Adrenal gland (tissue), 5 donors: Measurements from ENCODE around the gene PRDM10.

Experiments
- CTCF ChIP-seq, 6 experiments: fragments of 450-650 bp in 4 of 6; fragments of 200-600 bp in 2 of 6; sonication (generic) in 1 of 6; IDR thresholded peaks; 1 replicate in 5 of 6; 2 replicates in 1 of 6; pipeline versions ENCODE4 v1.5.1 to v1.8.0; 2016 to 2021; ENCODE audit warnings: antibody characterized with exemption in 6 of 6, mild to moderate bottlenecking in 2 of 6, moderate library complexity in 1 of 6
- POLR2A ChIP-seq, 2 donors: fragments of 450-650 bp; IDR thresholded peaks; one replicate each; pipeline ENCODE4 v1.6.1; 2017; ENCODE audit warnings: antibody characterized with exemption in 2 of 2, mild to moderate bottlenecking in 2 of 2, moderate library complexity in 1 of 2
- donor health status: DM: no; HTN: no; CAD: no.

GRCh38 chr11:129979046-129979605 is 23.5 kb downstream of the PRDM10 start:
- TF ChIP-seq CTCF (IDR thresholded peaks at IDR 0.05) = no peak
- no peak for TF ChIP-seq POLR2A (IDR thresholded peaks at IDR 0.05)
